ENCODE results near the gene CWC25. TPM values are rescaled to one million over a fixed set of nuclear protein-coding genes. Genes with fewer than 3 reads are reported as not detected.

Gene CWC25
- total and polyA plus RNA-seq, 9 of the 15 experiments (the other 6 are each of a cell fraction or from before 2014, with no cell fraction given) = 16.5 to 27.4 (median 23.0) TPM

GRCh38 chr17:38870259-38871165 is 45.4 kb upstream of the CWC25 start (continued):
- no peak for TF ChIP-seq TAF7 (tag; IDR thresholded peaks at IDR 0.05)
- TF ChIP-seq ZFP1 (CRISPR knock-in tag; IDR thresholded peaks at IDR 0.05) = no peak
- no peak for TF ChIP-seq MCM3 (IDR thresholded peaks at IDR 0.05)
- TF ChIP-seq ZNF696 (CRISPR knock-in tag; conservative IDR thresholded peaks at IDR 0.05) = no peak
- TF ChIP-seq, protein P1, sequence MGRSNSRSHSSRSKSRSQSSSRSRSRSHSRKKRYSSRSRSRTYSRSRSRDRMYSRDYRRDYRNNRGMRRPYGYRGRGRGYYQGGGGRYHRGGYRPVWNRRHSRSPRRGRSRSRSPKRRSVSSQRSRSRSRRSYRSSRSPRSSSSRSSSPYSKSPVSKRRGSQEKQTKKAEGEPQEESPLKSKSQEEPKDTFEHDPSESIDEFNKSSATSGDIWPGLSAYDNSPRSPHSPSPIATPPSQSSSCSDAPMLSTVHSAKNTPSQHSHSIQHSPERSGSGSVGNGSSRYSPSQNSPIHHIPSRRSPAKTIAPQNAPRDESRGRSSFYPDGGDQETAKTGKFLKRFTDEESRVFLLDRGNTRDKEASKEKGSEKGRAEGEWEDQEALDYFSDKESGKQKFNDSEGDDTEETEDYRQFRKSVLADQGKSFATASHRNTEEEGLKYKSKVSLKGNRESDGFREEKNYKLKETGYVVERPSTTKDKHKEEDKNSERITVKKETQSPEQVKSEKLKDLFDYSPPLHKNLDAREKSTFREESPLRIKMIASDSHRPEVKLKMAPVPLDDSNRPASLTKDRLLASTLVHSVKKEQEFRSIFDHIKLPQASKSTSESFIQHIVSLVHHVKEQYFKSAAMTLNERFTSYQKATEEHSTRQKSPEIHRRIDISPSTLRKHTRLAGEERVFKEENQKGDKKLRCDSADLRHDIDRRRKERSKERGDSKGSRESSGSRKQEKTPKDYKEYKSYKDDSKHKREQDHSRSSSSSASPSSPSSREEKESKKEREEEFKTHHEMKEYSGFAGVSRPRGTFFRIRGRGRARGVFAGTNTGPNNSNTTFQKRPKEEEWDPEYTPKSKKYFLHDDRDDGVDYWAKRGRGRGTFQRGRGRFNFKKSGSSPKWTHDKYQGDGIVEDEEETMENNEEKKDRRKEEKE (IDR thresholded peaks at IDR 0.05; ENCODE audit: borderline replicate concordance in 1 of 2, control insufficient read depth in 1 of 2, low read depth in 2 of 2, low read length in 1 of 2) = no peak
- TF ChIP-seq, protein P2, sequence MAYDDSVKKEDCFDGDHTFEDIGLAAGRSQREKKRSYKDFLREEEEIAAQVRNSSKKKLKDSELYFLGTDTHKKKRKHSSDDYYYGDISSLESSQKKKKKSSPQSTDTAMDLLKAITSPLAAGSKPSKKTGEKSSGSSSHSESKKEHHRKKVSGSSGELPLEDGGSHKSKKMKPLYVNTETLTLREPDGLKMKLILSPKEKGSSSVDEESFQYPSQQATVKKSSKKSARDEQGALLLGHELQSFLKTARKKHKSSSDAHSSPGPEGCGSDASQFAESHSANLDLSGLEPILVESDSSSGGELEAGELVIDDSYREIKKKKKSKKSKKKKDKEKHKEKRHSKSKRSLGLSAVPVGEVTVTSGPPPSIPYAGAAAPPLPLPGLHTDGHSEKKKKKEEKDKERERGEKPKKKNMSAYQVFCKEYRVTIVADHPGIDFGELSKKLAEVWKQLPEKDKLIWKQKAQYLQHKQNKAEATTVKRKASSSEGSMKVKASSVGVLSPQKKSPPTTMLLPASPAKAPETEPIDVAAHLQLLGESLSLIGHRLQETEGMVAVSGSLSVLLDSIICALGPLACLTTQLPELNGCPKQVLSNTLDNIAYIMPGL (CRISPR knock-in tag; IDR thresholded peaks at IDR 0.05) = no peak
- TF ChIP-seq FOXP1 (CRISPR knock-in tag; IDR thresholded peaks at IDR 0.05) = no peak
- no peak for TF ChIP-seq CHD4 (IDR thresholded peaks at IDR 0.05; ENCODE audit: insufficient read depth, insufficient replicate concordance, low read depth, low read length, poor library complexity, severe bottlenecking)
- no peak for TF ChIP-seq ZNF780A (CRISPR knock-in tag; IDR thresholded peaks at IDR 0.05)
- TF ChIP-seq ZNF445 (CRISPR knock-in tag; IDR thresholded peaks at IDR 0.05; ENCODE audit: low read depth) = no peak
- no peak for TF ChIP-seq ILK (tag; IDR thresholded peaks at IDR 0.05; ENCODE audit: borderline replicate concordance, low read depth)
- TF ChIP-seq SPI1 (IDR thresholded peaks at IDR 0.05; ENCODE audit: borderline replicate concordance, low read depth, low read length) = no peak
- no peak for TF ChIP-seq RHOXF2B (CRISPR knock-in tag; conservative IDR thresholded peaks at IDR 0.05)
- no peak for TF ChIP-seq CTCFL (IDR thresholded peaks at IDR 0.05; ENCODE audit: borderline replicate concordance, insufficient read depth, low read depth, low read length, poor library complexity, severe bottlenecking)
- TF ChIP-seq ZNF76 (CRISPR knock-in tag; IDR thresholded peaks at IDR 0.05; ENCODE audit: borderline replicate concordance) = 0 out of 2 replicates have a peak, but pooled peaks have one; percentile 8
- no peak for TF ChIP-seq ZNF444 (CRISPR knock-in tag; IDR thresholded peaks at IDR 0.05)
- TF ChIP-seq, protein P3, sequence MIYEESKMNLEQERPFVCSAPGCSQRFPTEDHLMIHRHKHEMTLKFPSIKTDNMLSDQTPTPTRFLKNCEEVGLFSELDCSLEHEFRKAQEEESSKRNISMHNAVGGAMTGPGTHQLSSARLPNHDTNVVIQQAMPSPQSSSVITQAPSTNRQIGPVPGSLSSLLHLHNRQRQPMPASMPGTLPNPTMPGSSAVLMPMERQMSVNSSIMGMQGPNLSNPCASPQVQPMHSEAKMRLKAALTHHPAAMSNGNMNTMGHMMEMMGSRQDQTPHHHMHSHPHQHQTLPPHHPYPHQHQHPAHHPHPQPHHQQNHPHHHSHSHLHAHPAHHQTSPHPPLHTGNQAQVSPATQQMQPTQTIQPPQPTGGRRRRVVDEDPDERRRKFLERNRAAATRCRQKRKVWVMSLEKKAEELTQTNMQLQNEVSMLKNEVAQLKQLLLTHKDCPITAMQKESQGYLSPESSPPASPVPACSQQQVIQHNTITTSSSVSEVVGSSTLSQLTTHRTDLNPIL (CRISPR knock-in tag; IDR thresholded peaks at IDR 0.05) = no peak
- no peak for TF ChIP-seq FOXK1 (CRISPR knock-in tag; IDR thresholded peaks at IDR 0.05; ENCODE audit: borderline replicate concordance)

Measured in K562 (cell line).